NCI-H345 (cell line): ENCODE data around the gene UBXN1.
"Not testable (repeated sequence)": the region's sequence is repeated elsewhere in the genome, so short reads cannot be mapped to it uniquely, and the experiment has no call there.

Experiments used
- DNase-seq: peaks from one replicate; lab custom pipeline; 2025; lab: John Stamatoyannopoulos, UW

UBXN1 gene

DNA sequence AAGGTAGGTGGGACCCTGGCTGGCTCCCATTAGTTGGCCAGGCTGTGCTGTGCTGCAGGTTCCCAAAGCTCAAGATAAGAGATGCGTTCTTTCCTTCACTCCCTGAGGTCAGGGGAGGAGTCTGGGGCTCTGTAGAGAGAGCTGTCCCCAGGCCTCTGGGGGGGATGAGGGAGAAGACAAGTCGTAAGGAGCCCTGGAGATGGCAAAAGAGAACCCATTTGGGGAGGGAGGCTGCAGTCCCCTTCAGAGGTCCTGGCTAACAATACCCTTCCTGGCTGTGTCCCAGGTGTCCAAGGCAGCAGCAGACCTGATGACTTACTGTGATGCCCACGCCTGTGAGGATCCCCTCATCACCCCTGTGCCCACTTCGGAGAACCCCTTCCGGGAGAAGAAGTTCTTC, 29.5 kb upstream of the UBXN1 start:
- DNase-seq = no peak

DNA sequence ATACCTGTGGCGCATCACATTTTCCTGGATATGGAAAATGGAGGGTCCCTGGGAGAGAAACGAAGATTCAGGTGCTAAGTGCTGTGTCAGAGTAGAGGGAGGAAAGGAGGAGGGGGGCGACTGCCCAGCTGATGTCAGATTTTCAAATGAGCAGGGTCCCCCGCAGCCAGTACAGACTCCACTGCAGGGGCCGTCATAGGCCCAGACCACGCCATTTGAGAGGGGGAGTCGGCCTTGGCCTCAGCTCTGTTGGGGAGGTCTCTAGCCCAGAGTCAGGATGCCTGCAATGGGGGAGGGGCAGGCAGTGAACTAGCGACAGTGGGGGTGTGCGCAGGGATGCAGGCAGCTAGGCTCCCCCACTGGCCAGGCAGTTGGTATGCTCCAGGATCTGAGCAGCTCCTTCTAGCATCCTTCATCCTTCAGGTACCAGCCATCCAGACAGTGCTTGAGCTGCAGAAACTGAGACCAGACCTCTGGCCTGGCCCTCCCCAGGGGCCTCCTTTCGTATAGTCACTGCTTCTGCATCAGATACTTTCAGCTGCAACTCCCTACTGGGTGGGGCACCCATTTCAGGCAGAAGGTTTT, 28.5 kb upstream of the UBXN1 start, which contains the start of the genes BSCL2 and GNG3:
BSCL2 (minus strand) TSS at position 148 of the 585 bp plus-strand sequence. CDS start 229 bp downstream, outside the sequence.
GNG3 (plus strand) TSS at position 400 of the 585 bp plus-strand sequence. CDS start 620 bp downstream, outside the sequence.
- DNase-seq = no peak

DNA sequence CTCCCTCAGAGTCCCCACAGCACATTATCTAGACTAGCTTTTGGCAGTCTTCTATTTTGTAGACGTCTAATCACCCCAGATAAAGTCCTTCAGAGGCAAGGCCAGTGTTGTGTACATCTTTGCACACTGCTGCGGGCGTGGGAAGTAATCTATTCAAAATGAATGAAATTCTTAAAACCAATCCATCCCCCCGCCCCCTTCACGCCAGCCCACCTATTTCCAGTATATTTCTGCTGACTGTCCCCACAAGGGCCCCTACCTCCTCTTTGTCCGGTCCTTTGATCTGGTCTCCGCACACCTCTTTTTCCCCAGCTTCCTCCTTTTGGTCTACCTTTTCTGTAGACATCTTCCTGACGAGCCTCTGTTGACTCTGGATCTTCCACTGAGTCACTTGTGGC, 28.0 kb upstream of the UBXN1 start:
- no peak for DNase-seq

DNA sequence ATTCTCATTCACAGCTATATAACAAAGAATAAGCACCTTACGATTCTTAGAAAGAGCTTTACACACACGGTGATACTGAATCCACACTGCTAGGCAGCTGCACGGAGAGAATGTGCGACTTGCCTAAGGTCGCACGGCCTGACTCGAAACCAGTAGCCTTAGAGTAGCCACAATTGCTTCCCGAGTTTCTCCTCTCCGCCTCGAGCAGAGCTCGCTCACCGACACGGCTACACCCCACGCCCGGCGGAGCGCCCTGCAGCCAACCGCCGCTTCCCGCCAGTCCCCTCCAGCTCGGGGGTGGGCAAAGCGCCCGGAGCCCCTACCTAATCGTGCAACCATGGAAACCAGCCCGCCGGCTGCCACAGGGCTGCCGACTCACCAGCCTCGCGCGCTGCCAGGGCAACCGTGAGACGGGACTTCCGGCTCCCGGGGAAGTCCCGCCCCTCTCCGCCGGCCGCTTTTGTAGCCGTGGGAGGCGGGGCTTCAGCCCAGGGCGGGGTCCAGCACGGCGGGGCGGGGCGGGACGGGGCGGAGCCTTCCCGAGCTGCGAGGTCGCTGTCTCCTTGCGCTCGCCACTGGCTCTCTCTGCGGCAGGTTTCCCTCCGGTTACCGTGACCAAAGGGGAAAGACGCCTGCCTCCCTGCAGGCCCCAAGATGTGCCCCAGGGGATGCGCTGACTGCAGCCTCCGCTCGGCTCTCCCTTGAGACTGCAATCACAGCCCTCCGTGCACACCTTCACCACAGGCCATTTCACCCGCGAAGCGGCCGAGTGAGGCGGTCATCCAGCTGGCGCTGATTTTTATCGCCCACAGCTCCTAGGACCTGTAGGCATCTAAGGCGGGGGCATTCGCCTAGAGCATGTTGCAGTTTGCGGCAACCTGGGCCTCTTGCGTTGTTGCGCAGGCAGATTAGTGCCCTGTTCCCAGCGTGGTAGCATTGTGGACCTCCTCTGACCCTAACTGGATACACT, 27.3 kb upstream of the UBXN1 start:
- peak; percentile 97 for DNase-seq

DNA sequence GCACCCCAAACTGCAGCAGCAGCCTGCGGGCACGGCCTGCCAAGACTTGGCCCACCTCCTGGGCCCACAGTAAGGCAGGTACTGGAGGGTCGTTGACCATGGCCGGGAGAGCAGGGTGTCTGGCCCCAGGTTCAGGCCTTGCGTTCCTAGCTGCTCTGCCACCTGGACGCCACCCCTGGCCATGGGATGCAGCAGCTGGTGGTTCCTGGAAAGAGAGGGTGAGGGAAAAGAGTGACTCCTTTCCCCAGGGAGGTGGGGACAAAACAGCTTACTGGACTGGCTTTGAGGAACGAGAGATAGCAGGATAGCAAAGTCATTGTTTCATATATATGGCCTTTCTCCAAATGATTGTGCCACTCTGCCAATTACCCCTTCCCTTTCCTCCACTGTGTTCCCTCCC, 26.5 kb upstream of the UBXN1 start:
- DNase-seq = no peak

DNA sequence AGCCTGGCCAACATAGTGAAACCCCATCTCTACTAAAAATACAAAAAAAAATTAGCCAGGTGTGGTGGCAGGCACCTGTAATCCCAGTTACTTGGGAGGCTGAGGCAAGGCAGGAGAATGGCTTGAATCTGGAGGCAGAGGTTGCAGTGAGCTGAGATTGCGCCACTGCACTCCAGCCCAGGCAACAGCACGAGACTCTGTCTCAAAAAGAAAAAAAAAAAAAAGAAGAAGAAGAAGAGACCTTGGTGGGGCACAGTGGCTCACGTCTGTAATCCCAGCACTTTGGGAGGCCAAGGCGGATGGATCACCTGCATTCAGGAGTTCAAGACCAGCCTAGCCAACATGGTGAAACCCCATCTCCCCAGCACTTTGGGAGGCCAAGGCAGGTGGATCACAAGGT, 25.0 kb upstream of the UBXN1 start:
- not testable (repeated sequence) for DNase-seq

DNA sequence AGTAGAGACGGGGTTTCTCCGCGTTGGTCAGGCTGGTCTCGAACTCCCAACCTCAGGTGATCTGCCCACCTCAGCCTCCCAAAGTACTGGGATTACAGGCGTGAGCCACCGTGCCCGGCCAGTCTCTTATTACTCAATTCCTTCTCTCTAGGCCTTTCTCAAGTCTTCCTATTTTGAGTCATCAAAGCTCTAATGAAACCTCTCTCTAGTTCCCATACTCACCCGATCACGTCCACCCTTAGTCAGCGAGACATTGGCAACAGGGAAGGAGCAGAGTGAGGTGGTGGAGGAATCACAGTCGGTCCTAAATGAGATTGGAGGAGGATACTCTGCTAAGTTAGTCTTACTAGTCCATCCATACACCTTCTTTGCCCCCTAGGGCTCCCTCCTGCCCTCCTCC, 23.4 kb upstream of the UBXN1 start:
- no peak for DNase-seq

DNA sequence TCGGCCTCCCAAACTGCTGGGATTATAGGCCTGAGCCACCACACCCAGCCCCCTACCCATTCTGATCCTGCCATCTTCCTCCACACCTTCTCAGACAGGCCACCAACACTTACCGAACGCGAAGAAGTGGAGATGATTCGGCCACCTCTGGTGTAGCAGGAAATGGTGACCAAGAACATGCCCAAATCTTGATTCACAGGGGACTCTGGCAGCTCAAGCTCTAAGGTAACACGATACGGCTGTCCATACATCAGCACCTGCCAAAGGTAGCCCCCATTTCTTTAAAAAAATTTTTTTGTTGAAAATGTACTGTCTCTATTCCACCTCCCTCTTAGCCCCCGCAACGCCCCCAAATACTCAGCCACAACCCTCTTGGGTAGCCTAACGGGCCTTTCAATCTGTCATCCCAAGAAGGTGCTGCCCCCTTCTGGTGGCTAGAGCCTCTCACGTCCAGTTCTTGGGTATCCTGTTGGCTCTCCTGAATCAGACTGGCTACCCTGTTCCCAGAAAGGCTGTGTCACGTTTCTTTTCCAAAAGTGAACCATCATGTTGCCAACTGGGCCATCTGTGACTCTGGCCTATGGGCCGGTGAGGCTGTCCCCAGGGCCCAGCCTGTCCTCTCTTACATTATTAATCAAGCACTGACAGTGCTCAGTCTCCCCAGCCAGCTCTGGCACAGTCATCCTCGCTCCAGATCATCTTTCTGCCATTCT, 15.7 kb upstream of the UBXN1 start:
- DNase-seq = peak; percentile 67

DNA sequence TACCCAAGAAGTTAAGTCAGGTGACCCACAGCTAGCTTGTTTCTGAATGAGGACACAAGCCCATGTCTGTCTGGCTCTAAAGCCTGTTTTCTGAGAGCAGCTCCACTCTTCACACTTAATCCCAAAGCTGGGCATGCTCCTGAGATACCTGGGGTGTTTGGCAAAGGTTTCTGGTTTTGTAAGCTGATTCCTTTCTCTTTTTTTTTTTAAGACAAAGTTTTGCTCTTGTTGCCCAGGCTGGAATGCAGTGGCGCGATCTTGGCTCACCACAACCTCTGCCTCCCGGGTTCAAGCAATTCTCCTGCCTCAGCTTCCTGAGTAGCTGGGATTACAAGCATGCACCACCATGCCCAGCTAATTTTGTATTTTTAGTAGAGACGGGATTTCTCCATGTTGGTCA, 14.8 kb upstream of the UBXN1 start:
- not testable (repeated sequence) for DNase-seq

DNA sequence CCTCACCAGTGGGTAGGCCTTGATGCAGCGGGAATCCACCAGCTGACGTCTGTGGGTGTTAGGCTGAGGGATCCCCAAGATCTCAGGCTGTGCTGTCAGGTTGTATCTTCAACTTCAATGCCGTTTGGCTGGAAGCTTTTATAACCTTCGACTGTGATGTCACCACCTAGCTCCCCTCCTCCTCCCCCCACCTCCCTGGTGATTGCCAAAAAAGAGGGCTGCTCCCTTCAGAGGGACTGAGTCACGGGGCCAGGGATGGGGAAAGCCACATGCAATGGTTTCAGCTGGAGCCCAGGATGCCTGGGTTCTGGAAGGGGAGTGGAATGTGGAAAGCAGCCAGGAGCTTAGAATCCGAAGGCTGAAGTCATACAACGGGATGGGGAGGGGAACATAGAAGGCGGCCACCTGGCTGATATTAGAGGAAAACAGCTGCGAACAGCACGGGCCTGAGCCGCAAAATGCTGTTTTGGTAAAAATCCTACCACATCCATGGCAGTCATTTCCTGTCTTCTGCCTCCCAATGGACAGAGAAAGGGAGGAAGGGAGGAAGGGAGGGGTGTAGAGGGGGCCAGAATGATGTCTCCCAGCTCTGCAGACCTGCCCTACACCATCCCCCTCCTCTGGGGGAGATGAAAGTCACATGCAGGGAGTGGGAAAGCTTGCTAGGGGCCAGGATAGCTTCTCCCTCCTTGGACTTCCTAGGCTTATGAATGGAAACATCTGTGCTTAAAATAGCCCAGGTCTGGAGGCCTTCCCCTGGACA, 10.7 kb upstream of the UBXN1 start, which contains the start of gene LRRN4CL:
LRRN4CL (minus strand) TSS at position 110 of the 763 bp plus-strand sequence. CDS start 1,022 bp downstream, outside the sequence.
- DNase-seq = no peak

DNA sequence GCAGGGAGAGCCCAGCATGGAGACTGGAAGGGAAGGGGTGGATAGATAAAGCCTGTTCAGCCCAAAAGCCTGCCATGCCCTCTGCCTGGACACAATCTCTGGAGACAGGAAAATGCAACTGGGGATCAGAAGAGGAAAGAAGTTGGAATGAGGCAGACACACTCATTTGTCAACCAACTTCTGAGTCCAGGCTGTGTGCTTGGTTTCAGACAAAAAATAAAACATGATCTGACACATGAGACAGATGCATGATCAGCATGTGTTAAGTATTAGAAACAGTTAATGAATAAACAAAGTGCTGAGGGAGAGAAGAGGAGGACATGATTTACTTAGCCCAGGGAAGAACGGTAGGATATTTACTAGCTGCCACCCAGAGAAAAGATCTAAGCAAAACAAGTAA, 9.6 kb upstream of the UBXN1 start:
- DNase-seq = no peak

DNA sequence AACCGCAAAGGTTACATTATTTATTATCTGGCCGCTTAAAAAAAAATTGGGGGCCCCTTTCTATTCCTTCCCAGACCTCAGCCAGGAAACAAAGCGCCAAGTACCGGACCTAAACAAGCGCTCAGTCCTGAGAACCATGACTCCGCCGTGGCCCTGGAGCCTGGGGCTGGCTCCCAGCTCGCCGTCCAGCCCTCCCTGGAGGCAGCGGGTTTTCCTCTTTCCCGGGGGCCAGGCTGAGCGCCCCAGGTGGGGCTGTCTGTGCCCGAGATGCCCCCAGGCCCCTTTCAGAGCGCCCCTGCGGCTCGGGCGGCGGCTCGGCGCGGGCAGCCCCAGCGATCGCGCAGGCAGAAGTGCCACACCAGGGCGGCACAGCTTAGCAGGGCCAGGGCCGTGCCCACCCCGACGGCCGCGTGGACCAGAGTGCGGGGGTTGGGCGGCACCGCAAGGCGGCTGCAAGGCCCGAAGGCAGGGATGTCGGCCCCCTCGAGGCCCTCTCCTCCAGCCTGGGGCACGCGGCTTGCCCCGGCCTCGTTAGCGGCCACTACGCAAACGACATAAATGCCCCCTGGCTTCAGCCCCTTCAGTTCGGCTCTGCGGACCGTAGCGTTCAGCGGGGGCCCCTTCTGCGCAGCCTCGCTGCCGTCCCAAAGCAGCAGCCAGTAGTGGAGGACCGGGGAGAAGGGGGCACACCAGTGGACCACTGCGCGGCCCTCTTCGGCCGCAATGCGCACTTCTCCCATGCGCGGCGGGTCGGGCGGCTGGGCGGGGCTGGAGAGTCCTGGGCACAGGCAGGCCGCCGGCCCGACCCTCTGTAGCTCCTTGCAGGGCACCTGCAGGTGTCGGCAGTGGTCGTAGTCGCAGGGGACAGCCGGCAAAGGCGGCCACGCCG, 8.9 kb upstream of the UBXN1 start:
- no peak for DNase-seq

DNA sequence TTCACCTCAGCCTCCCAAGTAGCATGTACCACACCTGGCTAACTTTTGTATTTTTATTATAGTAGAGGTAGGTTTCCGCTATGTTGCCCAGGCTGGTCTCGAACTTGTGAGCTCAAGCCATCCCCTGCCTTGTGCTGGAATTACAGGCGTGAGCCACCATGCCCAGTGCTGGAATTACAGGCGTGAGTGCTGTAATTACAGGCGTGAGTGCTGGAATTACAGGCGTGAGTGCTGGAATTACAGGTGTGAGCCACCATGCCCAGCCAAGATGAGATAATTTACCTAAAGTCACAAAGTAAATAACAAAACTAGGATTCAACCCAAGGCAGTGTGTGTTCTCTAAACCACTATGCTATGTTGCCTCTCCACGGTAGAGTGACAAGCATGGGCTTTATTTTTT, 3.6 kb upstream of the UBXN1 start:
- no peak for DNase-seq

DNA sequence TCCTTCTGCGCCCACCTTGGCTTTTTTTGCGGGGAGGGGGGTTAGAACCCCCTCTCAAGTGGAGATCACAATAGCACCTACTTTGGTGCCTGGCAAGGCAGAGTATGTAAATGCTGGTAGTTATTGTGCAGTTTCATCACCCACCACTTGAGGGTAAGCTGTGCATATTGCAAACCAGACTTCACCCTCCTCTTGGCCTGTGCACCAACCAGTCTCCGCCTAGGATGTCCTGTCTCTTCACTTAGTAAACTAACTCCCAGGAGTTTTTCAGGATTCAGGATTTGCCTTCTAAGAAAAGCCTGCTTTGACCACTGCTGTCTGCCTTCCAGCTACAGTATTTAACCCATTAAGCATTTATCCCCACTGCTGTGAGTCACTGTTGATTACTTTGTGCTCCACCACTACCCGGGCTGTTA, 2.0 kb upstream of the UBXN1 start:
- DNase-seq = peak; percentile 56

DNA sequence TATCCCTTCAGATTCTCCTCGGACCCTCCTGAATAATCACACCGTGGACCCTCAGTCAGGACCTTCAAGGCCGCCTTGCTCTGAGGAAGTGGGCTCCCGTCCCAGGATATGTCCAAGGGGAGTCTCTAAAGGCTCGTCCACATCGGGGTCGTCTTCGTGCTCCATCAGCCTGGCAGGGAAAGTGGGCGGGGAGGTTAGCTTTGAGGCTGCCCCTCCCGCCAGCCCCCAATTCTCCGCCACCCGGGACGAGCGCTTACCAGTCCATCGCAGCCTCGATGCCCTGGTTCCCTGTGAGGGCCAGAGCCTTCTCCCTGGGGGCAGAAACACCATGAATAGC, 472 bp downstream of the UBXN1 start:
- no peak for DNase-seq

DNA sequence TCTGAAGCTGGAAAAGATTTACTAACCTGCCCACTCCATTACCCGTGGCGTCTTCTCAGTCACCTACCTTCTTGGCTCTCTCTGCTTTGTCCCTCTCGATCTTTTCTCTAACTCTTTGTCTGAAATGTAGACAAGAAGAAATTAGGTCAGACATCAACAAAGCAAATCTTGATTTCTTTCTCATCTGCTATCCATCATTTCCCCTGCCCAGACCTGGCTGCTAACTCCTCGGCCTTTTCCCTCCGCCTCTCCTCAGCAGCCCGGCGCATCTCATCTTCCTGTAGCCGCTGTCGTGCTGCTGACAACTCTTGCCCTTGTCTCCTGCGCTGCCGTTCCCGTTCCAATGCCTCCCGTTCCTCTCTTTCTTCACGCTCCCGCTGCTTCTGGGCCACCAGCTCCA, 1.2 kb downstream of the UBXN1 start:
- DNase-seq = no peak

DNA sequence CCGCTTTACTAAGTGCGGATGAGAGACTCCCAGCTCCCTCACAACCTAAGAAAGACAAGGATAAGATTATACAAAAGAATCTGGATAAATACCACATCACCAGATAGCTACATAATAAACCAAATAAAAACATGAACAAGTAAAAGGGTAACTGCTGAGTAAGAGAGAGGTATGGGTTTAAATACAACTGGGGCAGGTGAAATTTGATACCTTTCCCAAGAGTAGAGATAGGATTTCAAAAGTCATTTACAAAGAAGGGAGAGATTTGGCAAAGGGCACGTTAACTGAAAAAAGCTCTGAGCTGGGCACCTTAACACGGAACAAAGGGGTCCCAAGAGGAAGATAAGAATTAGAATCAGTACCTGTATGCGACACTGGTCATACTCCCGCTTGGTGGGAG, 1.7 kb downstream of the UBXN1 start:
- no peak for DNase-seq

DNA sequence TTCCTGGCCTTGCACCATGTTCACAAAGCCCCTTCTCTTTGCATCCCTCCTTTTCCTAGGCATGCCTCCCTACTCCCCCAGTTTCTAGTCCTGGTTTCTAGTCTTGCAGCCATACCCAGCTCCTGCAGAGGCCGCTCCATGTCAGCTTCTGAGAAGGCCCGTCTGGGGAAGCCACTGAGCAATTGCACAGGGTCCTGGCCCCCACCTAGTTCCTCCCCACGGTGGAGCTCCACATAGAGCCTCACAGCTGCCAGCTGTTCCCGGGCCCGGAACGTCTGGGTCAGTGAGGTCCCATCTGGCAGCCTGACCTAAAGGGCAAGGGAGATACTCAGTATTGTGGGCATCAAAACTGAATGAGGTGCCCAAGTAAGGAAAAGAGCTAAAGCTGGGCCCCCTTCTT, 2.2 kb downstream of the UBXN1 start:
- no peak for DNase-seq

DNA sequence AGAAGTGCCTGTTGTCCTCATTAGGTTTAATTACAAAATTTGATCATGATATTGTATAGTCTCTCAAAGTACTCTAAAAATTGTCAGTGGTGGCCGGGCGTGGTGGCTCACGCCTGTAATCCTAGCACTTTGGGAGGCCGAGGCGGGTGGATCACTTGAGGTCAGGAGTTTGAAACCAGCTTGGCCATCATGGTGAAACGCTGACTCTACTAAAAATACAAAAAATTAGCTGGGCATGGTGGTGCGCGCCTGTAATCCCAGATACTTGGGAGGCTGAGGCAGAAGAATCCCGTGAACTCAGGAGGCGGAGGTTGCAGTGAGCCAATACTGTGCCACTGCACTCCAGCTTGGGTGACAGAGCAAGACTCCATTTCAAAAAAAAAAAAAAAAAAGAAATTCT, 3.5 kb downstream of the UBXN1 start:
- not testable (repeated sequence) for DNase-seq

DNA sequence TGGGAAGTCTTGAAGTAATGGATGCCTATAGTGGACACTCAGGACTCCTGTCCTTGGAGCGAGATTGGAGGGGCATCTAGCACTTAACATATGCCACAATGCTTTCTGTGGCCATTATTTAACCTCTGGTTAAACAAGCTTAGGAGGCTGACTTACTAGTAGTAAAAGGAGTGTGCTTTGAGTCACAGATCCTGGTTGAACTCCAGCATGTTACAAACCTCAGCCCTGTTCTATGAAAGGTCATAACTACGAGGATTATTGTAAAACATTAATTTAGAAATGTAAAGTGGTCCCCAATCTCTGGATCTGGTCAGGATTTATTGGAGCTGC, 5.7 kb downstream of the UBXN1 start:
- no peak for DNase-seq
